Measurements from ENCODE around the gene RNU5B-1.
A peak's percentile ranks its signal among the peaks of the same experiment; 100 is the strongest.

The RNU5B-1 gene

GRCh38 chr15:65289261-65289854 lies 15.1 kb upstream of the RNU5B-1 start:
- no peak for DNase-seq

DNA sequence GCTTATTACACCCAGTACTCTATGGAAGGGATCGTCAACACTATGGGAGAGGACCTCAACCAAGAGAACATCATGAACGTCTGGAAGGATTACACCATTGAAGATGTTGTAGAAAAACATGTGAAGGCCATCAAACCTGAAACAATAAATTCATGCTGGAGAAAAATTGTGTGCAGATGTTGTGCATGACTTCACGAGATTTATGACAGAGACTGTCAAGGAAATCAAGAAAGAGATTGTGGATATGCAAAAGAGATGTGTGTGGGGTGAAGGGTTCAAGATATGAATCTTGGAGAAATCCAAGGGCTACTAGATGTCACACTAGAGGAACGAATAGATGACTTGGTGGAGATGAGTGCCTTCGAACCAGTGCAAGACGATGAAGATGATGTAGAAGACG lies 14.2 kb upstream of the RNU5B-1 start:
- DNase-seq: no peak

DNA sequence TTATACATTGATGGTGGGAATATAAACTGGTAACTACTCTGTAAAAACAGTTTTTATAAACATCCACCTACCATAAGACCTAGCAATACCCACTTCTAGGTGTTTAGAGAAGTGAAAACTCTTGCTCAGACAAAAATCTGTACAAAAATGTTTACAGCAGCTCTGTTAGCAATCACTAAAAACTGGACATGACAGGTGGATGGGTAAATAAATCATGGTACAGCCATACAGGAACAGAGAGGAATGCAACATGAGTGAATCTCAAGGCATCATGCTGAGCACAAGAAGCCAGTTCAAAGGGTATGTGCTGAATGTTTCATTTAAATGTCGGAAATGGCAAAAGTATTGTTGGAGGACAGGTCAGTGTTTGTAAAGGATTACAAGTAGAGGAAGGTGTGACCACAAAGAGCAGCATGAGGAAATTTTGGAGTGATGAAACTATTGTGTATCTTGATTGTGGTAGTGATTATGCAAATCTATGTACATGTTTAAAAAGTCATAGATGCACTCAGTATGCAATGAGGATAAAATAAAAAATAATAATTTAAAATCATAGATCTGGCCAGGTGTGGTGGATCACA lies 11.4 kb upstream of the RNU5B-1 start:
- no peak for DNase-seq

GRCh38 chr15:65298731-65299130 lies 5.7 kb upstream of the RNU5B-1 start:
- DNase-seq: no peak

DNA sequence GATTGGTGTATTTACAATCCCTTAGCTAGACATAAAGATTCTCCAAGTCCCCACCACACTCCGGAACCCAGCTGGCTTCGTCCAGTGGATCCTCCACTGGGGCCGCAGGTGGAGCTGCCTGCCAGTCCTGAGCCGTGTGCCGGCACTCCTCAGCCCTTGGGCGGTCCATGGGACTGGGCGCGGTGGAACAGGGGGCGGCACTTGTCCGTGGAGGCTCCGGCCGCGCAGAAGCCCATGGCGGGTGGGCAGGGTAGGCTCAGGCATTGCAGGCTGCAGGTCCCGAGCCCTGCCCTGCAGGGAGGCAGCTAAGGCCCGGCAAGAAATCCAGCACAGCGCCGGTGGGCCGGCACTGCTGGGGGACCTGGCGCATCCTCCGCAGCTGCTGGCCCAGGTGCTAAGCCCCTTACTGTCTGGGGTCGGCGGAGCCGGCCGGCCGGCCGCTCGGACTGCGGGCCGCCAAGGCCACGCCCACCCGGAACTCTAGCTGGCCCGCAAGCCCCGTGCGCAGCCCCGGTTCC lies 3.5 kb upstream of the RNU5B-1 start:
- DNase-seq: no peak

DNA sequence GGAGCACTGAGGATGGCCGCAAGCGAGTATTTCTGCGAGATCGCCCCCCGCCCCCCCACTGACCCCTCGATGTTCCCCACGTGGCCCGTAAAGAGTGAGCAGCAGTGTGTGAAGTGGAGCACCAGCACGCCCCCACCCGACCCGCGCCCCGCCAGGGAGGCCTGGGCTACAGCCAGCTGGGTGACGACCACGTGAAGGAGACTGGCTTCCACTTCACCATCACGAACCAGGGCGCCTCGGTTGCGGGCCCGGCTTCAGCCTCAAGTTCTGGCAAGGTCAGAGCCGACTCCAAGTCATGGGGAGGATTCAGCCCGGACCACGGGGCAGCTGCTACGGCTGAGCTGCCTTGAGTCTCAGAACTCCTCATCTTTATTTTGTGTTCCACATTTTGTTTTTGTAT lies 2.4 kb upstream of the RNU5B-1 start:
- no peak for DNase-seq

GRCh38 chr15:65303687-65304380 lies 643 bp upstream of the RNU5B-1 start:
- DNase-seq: peak; percentile 81

DNA sequence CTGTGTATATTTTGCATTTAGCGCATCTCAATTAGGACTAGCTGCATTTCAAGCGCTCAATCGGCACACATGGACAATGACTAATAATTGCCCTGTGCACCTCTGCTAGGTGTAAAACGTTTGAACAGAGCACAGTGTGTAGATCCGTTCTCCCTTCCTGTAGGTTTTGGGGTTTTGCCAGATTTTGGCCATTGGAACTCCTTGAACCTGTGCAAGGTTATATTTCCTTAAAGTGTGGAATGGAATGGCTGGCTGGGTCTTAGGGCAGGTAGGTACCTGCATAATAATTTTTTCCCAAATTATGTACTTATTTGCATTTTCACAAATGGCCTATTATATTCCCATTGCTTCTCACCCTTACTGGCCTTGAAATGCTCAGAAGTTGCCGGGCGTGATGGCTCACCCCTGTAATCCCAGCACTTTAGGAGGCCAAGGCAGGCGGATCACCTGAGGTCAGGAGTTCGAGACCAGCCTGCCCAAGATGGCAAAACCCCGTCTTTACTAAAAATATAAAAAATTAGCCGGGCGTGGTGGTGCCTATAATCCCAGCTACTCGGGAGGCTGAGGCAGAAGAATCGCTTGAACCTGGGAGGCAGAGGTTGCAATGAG lies 777 bp downstream of the RNU5B-1 start:
- DNase-seq: no peak

DNA sequence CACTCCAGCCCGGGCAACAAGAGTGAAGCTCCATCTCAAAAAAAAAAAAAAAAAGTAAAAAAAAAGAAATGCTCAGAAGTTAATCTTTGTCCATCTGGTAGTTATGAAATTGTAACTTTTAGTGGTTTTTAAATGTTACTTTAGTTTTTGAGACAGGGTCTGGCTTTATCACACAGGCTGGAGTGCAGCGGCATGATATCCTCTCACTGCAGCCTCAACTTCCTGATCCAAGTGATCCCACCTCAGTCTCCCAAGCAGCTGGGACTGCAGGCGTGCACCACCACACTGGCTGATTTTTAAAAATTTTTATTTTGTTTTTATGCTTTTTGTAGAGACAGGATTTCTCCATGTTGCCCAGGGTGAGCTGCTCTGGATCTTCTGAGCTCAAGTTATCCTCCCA lies 1.3 kb downstream of the RNU5B-1 start:
- no peak for DNase-seq

DNA sequence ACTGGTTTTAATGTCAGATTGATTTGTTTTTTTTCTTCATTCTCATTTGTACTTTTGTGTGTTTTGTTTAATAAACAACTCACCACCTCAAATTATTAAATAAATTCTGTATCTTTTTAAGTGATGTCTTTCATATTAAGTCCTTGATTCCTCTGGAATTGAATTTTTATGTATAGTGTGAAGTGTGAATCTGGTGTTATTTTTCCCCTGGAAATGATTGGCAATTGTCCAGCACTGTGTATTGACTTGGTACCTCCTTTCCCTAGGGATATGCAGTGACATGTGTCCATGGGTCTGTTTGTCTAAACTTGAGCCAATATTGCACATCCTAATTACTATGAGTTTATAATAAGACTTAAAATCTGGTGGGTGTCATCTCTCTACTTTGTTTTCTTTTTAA lies 2.1 kb downstream of the RNU5B-1 start:
- peak; percentile 61 for DNase-seq

DNA sequence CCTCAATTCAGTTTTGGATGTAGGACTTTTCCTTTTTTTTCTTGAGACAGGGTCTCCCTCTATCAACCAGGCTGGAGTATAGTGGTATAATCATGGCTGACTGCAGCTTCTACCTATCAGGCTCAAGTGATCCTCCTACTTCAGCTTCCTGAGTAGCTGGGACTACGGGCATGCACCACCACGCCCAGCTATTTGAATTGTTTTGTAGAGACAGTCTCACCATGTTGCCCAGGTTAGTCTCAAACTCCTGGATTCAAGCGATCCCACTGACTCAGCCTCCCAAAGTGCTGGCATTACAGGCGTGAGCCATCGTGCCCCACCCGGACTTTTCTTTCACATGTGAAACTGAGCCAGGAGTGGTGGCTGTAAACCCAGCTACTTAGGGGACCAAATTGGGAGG lies 3.5 kb downstream of the RNU5B-1 start:
- DNase-seq: no peak

DNA sequence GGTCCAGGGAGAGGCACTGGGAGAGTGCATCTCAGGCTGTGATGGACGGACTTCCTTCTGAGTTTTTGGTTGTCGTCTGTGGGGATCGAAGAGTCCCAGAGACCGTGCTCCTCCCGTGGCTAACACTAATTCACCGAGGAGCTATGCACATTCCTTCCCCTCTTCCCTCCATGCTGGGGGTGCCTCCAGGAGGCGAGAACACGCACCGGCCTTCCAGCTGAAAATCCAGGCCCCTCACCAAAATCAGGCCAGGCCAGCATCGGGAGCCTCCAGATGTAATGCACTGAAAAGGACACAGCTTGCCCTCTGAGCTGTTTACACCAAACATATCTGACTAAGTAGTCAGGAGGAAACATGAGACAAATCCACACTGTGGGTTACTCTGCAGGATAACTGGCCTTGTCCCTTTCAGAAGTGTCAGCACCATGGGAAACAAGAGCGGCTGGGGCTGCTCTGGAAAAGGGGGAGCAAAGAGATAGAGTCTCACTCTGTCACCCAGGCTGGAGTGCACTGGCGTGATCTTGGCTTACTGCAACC lies 5.5 kb downstream of the RNU5B-1 start:
- no peak for DNase-seq

DNA sequence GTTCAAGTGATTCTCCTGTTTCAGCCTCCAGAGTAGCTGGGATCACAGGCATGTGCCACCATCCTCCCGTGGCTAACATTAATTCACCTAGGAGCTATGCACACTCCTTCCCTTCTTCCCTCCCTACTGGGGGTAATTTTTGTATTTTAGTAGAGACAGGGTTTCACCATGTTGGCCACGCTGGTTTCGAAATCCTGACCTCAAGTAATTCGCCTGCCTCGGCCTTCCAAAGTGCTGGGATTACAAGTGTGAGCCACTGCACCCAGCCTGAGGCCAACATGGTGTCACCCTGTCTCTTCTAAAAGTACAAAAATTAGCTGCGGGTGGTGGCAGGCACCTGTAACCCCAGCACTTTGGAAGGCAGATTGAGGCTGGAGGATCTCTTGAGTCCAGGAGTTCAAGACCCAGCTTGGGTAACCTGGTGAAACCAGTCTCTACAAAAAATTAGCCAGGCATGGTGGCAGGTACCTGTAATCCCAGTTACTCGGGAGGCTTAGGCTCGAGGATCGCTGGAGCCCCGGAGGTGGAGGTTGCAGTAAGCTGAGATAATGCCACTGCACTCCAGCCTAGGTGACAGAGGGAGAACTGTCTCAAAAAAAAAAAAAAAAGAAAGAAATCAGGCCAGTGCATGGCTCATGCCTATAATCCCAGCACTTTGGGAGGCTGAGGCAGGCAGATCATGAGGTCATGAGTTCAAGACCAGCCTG lies 6.1 kb downstream of the RNU5B-1 start:
- DNase-seq: no peak

DNA sequence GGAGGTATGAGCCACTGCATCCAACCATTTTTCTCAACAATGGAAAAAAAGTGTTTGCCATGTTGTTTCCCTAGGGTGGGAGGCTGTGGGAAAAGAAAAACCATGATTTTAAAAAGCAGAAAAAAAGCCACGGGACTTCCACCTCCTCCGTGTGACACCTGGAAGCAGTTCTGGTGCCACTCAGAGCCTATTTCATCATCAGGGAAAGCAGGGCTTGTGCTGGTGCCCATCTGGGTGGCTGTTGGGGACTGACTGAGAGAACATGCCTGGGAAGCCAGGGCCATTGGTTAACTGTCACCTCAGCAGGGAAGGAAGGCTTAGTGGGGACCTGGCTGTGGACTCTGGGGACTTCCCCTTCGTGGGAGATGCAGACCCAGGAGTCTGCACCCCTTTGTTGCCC lies 7.3 kb downstream of the RNU5B-1 start:
- no peak for DNase-seq

DNA sequence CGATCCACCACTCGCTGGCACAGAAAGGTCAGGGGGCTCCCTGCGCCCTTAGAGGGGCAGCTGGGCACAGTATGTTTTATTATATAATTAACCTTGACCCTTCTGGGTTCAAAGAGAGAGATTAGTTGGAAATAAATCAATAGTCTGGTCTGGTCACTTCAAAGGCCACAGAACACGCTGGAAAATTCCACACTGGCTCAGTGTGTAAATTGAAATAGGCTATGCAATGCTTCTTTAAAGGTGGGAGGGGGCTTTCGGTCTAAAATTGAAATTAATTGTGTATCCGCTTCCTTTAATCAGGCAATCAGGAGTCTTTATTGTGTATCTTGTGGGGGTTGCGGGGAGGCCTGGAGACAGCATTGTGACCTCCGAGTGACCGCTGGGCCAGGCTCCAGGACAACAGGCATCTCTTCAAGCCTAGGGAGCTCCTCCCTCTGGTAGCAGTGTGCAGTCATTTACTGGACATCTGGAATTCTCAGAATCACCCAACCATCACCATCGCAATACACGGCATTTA lies 8.0 kb downstream of the RNU5B-1 start:
- no peak for DNase-seq

GRCh38 chr15:65318870-65319356 lies 14.4 kb downstream of the RNU5B-1 start:
- peak; percentile 79 for DNase-seq

- DNase-seq: peak; percentile 98
Measured at GRCh38 chr15:65323071-65323511, 18.6 kb downstream of the RNU5B-1 start.

- DNase-seq: no peak
Measured at GRCh38 chr15:65326117-65326526, 21.6 kb downstream of the RNU5B-1 start.

- no peak for DNase-seq
Measured at GRCh38 chr15:65326818-65327217, 22.3 kb downstream of the RNU5B-1 start.

GRCh38 chr15:65327651-65328393 lies 23.3 kb downstream of the RNU5B-1 start:
- DNase-seq: no peak

- DNase-seq: no peak
Measured at GRCh38 chr15:65328506-65329287, 24.2 kb downstream of the RNU5B-1 start.
